ENCODE data around the gene WRAP73.

DNA sequence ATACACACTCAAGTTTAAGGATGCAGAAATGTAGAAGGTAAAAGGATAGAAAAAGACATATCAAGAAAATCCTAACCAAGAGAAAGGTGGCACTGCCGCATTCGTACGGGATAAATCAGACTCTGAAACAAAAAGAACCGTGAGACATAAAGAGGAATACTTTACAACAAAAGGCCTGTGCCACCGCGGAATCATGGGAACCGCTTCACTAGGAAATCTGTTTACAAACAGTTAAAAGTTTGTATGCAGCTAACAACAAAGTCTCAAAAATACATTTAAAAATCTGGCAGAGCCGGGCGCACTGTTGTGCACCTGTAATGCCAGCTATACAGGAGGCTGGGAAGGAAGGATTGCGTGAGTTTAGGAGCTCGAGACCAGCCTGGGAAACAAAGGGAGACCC, 8.1 kb downstream of the WRAP73 start:
- TF ChIP-seq, protein P1, sequence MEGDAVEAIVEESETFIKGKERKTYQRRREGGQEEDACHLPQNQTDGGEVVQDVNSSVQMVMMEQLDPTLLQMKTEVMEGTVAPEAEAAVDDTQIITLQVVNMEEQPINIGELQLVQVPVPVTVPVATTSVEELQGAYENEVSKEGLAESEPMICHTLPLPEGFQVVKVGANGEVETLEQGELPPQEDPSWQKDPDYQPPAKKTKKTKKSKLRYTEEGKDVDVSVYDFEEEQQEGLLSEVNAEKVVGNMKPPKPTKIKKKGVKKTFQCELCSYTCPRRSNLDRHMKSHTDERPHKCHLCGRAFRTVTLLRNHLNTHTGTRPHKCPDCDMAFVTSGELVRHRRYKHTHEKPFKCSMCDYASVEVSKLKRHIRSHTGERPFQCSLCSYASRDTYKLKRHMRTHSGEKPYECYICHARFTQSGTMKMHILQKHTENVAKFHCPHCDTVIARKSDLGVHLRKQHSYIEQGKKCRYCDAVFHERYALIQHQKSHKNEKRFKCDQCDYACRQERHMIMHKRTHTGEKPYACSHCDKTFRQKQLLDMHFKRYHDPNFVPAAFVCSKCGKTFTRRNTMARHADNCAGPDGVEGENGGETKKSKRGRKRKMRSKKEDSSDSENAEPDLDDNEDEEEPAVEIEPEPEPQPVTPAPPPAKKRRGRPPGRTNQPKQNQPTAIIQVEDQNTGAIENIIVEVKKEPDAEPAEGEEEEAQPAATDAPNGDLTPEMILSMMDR (IDR thresholded peaks at IDR 0.05) = no peak
- TF ChIP-seq EP300 (IDR thresholded peaks at IDR 0.05) (no peak), POLR2A (IDR thresholded peaks at IDR 0.05; ENCODE audit: low read depth) (no peak)
